ENCODE results near the gene PDE2A.

PDE2A gene

DNA sequence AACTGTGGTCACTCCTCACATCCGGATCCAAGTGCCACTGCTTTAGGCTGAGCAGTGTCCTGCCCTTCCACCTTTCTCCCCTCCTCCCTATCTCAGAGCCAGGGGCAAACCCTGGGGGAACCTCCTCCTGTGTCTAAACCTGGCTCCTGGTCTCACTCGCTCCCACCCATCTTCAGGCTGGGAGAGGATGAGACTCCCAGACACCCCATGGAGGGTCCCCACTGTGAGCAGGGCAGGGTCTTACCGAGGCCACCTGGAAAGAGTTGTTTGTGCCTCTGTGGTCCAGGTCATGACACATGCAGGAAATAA lies 93.6 kb downstream of the PDE2A start:
- Histone ChIP-seq H3K4me1 (ENCODE audit: insufficient read depth, low read length) (no peaks in the 10 kb centered on the region), H3K9me3 (ENCODE audit: insufficient read depth, low read length, severe bottlenecking) (no peaks in the 10 kb centered on the region), H3K27me3 (ENCODE audit: insufficient read depth, low read length, poor library complexity) (peaks cover 4% of the 10 kb centered on the region), H3K27ac (ENCODE audit: low read length) (no peak overlapping the region), H3K9ac (ENCODE audit: low read depth, low read length) (no peak overlapping the region), H3K79me2 (ENCODE audit: insufficient read depth, low read length) (no peaks in the 10 kb centered on the region), H3K4me3 (ENCODE audit: low read depth in 1 of 2, low read length in 2 of 2) (no peak overlapping the region), H3K4me2 (ENCODE audit: insufficient read depth, low read length) (no peak overlapping the region), H2AFZ (ENCODE audit: low read depth, low read length) (no peak overlapping the region), H4K20me1 (ENCODE audit: insufficient read depth, low read length) (peaks cover 7% of the 10 kb centered on the region), H3K36me3 (ENCODE audit: insufficient read depth, low read length) (no peaks in the 10 kb centered on the region)
- no peak for DNase-seq
- no peak for ATAC-seq (ENCODE audit: insufficient read depth, low read depth)
- no peak for TF ChIP-seq EZH2 (IDR thresholded peaks at IDR 0.05; ENCODE audit: borderline replicate concordance, low read depth, low read length, severe bottlenecking)
- TF ChIP-seq, protein P1, sequence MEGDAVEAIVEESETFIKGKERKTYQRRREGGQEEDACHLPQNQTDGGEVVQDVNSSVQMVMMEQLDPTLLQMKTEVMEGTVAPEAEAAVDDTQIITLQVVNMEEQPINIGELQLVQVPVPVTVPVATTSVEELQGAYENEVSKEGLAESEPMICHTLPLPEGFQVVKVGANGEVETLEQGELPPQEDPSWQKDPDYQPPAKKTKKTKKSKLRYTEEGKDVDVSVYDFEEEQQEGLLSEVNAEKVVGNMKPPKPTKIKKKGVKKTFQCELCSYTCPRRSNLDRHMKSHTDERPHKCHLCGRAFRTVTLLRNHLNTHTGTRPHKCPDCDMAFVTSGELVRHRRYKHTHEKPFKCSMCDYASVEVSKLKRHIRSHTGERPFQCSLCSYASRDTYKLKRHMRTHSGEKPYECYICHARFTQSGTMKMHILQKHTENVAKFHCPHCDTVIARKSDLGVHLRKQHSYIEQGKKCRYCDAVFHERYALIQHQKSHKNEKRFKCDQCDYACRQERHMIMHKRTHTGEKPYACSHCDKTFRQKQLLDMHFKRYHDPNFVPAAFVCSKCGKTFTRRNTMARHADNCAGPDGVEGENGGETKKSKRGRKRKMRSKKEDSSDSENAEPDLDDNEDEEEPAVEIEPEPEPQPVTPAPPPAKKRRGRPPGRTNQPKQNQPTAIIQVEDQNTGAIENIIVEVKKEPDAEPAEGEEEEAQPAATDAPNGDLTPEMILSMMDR (IDR thresholded peaks at IDR 0.05; ENCODE audit: borderline replicate concordance, extremely low read depth, low read length, poor library complexity, severe bottlenecking): no peak

DNA sequence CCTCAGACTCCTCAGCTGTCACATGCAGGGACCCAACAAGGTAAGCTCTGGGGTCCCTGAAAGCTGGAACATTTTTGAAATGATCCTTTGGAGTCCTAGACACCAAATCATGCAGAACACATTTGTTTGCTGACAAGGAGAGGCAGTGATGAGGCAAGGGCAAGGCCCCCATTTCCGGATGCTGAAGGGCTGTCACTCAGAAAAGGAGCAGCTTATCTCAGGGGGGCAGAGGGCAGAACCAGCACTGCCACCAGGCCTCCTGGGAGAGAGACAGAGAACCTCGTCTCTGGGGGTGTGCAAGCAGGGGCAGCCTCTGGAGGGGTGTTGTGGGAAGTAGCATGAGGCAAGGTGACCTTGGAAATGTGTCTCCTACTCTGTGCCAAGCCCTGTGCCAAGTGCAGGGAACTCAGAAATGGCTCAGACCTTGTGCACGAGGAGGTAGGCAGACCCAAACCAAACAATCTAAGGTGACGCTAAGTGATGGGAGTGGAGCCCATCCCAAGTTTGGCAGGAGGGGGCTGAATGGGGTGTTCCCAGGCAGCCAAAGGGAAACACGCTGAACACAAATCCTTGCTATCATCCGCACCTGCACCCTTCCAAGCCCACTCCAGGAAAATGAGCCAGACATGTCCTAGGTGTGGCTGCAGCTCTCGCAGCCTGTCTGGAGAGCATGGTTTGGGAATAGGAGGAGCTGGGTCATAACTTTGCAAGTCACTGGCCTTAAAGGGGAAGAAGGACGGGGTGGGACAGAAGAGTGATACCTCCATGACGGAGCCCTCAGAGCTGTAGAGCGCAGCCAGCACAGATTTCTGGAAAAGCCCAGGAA lies 94.2 kb downstream of the PDE2A start:
- no peak overlapping the region for H3K4me2 ChIP-seq (ENCODE audit: insufficient read depth, low read length)
- H4K20me1 ChIP-seq (ENCODE audit: insufficient read depth, low read length): peaks cover 8% of the 10 kb centered on the region
- no peak overlapping the region for H3K4me3 ChIP-seq (ENCODE audit: low read depth in 1 of 2, low read length in 2 of 2)
- H3K27me3 ChIP-seq (ENCODE audit: insufficient read depth, low read length, poor library complexity): peaks cover 4% of the 10 kb centered on the region
- no peaks in the 10 kb centered on the region for H3K9me3 ChIP-seq (ENCODE audit: insufficient read depth, low read length, severe bottlenecking)
- no peak for TF ChIP-seq EZH2 (IDR thresholded peaks at IDR 0.05; ENCODE audit: borderline replicate concordance, low read depth, low read length, severe bottlenecking)
- TF ChIP-seq, protein P1 (IDR thresholded peaks at IDR 0.05; ENCODE audit: borderline replicate concordance, extremely low read depth, low read length, poor library complexity, severe bottlenecking): no peak
- ATAC-seq (ENCODE audit: insufficient read depth, low read depth) (no peak), DNase-seq (no peak)
- H3K36me3 ChIP-seq (ENCODE audit: insufficient read depth, low read length): no peaks in the 10 kb centered on the region
- H3K27ac ChIP-seq (ENCODE audit: low read length): no peak overlapping the region
- H3K9ac ChIP-seq (ENCODE audit: low read depth, low read length): no peak overlapping the region
- no peaks in the 10 kb centered on the region for H3K4me1 ChIP-seq (ENCODE audit: insufficient read depth, low read length)
- no peaks in the 10 kb centered on the region for H3K79me2 ChIP-seq (ENCODE audit: insufficient read depth, low read length)
- no peak overlapping the region for H2AFZ ChIP-seq (ENCODE audit: low read depth, low read length)

DNA sequence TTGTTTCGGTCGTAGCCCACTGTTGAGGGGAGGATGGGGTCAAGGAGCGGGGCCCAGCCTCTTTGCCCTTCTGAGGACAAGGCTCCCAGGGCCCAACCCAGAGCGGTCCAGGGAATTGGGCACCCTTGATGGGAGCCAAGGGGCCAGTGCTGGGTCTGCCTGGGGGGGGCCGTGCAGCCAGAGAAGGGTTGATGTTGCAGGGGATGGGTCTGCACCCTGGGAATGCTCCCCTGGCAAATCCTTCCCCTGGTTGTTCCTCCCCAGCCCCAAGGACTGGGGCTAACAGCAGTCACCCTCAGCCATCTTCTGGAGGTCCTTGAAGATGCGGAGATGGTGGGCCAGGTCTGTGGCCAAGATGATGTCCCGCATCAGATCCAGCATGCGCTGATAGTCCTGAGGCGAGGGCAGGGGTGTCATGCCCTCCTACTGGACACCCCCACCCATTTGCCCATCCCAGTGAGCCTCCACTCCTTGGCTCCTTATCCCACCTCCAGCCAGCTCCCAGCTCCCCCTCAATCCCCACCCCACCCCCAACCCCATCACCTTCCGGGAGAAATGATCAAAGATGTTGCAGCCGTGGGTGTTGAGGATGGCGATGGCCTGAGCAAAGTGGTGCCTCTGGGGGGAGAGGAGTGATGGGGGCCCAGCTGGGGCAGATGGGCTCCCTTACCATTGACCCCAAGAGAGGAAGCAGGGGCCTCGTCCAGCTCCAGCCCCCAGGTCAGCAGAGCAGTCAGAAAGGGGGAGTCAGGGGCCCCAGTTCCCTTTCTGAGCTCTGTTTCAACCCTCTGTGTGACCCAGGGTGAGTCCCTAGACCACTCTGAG lies 95.0 kb downstream of the PDE2A start:
- Histone ChIP-seq H2AFZ (ENCODE audit: low read depth, low read length) (no peak overlapping the region), H3K27me3 (ENCODE audit: insufficient read depth, low read length, poor library complexity) (peaks cover 5% of the 10 kb centered on the region), H4K20me1 (ENCODE audit: insufficient read depth, low read length) (peaks cover 8% of the 10 kb centered on the region), H3K4me2 (ENCODE audit: insufficient read depth, low read length) (no peak overlapping the region), H3K4me1 (ENCODE audit: insufficient read depth, low read length) (no peaks in the 10 kb centered on the region), H3K4me3 (ENCODE audit: low read depth in 1 of 2, low read length in 2 of 2) (no peak overlapping the region), H3K9me3 (ENCODE audit: insufficient read depth, low read length, severe bottlenecking) (no peaks in the 10 kb centered on the region), H3K36me3 (ENCODE audit: insufficient read depth, low read length) (no peaks in the 10 kb centered on the region), H3K27ac (ENCODE audit: low read length) (no peak overlapping the region), H3K79me2 (ENCODE audit: insufficient read depth, low read length) (no peaks in the 10 kb centered on the region), H3K9ac (ENCODE audit: low read depth, low read length) (no peak overlapping the region)
- DNase-seq: no peak
- ATAC-seq (ENCODE audit: insufficient read depth, low read depth): no peak
- TF ChIP-seq, protein P1 (IDR thresholded peaks at IDR 0.05; ENCODE audit: borderline replicate concordance, extremely low read depth, low read length, poor library complexity, severe bottlenecking): no peak
- TF ChIP-seq EZH2 (IDR thresholded peaks at IDR 0.05; ENCODE audit: borderline replicate concordance, low read depth, low read length, severe bottlenecking): no peak
